Measurements from ENCODE around the gene GPR153. TPM values are rescaled to one million over a fixed set of nuclear protein-coding genes. Genes with fewer than 3 reads are reported as not detected.

Gene GPR153
- total and polyA plus RNA-seq, 2 of the 13 experiments (the other 11 are each of a cell fraction or from before 2014, with no cell fraction given), result 0.22 to 0.31 TPM

- no peak for TF ChIP-seq LRRFIP1 (CRISPR knock-in tag; conservative IDR thresholded peaks at IDR 0.05)
- TF ChIP-seq HNF4A (CRISPR knock-in tag; IDR thresholded peaks at IDR 0.05), result 0 out of 2 replicates have a peak, but pooled peaks have one; percentile 15
- no peak for TF ChIP-seq NCOA5 (CRISPR knock-in tag; IDR thresholded peaks at IDR 0.05)
- no peak for TF ChIP-seq PCBP1 (IDR thresholded peaks at IDR 0.05; ENCODE audit: borderline replicate concordance, low read depth, low read length)
- no peak for TF ChIP-seq SIN3A (IDR thresholded peaks at IDR 0.05; ENCODE audit: borderline replicate concordance, low read depth, low read length)
- no peak for TF ChIP-seq BATF2 (CRISPR knock-in tag; IDR thresholded peaks at IDR 0.05)
- TF ChIP-seq ZNF280B (CRISPR knock-in tag; IDR thresholded peaks at IDR 0.05; ENCODE audit: borderline replicate concordance), result no peak
- no peak for TF ChIP-seq FOXA1 (IDR thresholded peaks at IDR 0.05)
- TF ChIP-seq FOXA1 (CRISPR knock-in tag; IDR thresholded peaks at IDR 0.05), result 0 out of 2 replicates have a peak, but pooled peaks have one; percentile 10
- 0 out of 2 replicates have a peak, but pooled peaks have one; percentile 38 for TF ChIP-seq ZNF281 (CRISPR knock-in tag; IDR thresholded peaks at IDR 0.05; ENCODE audit: borderline replicate concordance)
- TF ChIP-seq ZNF124 (CRISPR knock-in tag; IDR thresholded peaks at IDR 0.05), result 0 out of 2 replicates have a peak, but pooled peaks have one; percentile 35
- peak in 1 of 2 experiments; percentile 33; a peak in 1 of 4 replicates for TF ChIP-seq EP300 (IDR thresholded peaks at IDR 0.05; ENCODE audit: low read depth in 2 of 2, low read length in 2 of 2)
- no peak for TF ChIP-seq EP300 (CRISPR knock-in tag; IDR thresholded peaks at IDR 0.05; ENCODE audit: borderline replicate concordance)
- no peak for TF ChIP-seq ZFP37 (CRISPR knock-in tag; IDR thresholded peaks at IDR 0.05; ENCODE audit: borderline replicate concordance)
- TF ChIP-seq ZHX1 (CRISPR knock-in tag; IDR thresholded peaks at IDR 0.05; ENCODE audit: low read depth), result 0 out of 2 replicates have a peak, but pooled peaks have one; percentile 41
- no peak for TF ChIP-seq ZNF570 (CRISPR knock-in tag; IDR thresholded peaks at IDR 0.05; ENCODE audit: borderline replicate concordance)
- peak; percentile 28; the same call in 1 of the 2 replicates for TF ChIP-seq BHLHE40 (IDR thresholded peaks at IDR 0.05; ENCODE audit: low read length)
- no peak for TF ChIP-seq RFX5 (IDR thresholded peaks at IDR 0.05; ENCODE audit: low read depth, low read length)
These were observed 34.1 kb upstream of the GPR153 start (continued) for GRCh38 chr1:6294890-6295556.

Data from HepG2 (cell line).